ENCODE measurements around the gene AGAP1.

AGAP1 gene

GRCh38 chr2:235485362-235485761 is 8.5 kb upstream of the AGAP1 start:
- no peak overlapping the region for H3K27ac ChIP-seq (ENCODE audit: poor library complexity, severe bottlenecking)
- H3K9me3 ChIP-seq (ENCODE audit: severe bottlenecking), result no peaks in the 10 kb centered on the region
- H3K36me3 ChIP-seq (ENCODE audit: low read depth), result no peaks in the 10 kb centered on the region
- ATAC-seq (ENCODE audit: low read depth), result no peak
- DNase-seq (ENCODE audit: low spot score), result no peak
- TF ChIP-seq CTCF (IDR thresholded peaks at IDR 0.05; ENCODE audit: poor library complexity, severe bottlenecking), result no peak
- no peak overlapping the region for H3K4me3 ChIP-seq (ENCODE audit: severe bottlenecking)
- H3K27me3 ChIP-seq (ENCODE audit: insufficient read depth, poor library complexity, severe bottlenecking), result no peaks in the 10 kb centered on the region
- no peaks in the 10 kb centered on the region for H3K4me1 ChIP-seq (ENCODE audit: insufficient read depth, poor library complexity, severe bottlenecking)

- Histone ChIP-seq H3K27me3 (ENCODE audit: insufficient read depth, poor library complexity, severe bottlenecking) (no peaks in the 10 kb centered on the region), H3K27ac (ENCODE audit: poor library complexity, severe bottlenecking) (no peak overlapping the region), H3K4me1 (ENCODE audit: insufficient read depth, poor library complexity, severe bottlenecking) (no peaks in the 10 kb centered on the region), H3K9me3 (ENCODE audit: severe bottlenecking) (no peaks in the 10 kb centered on the region), H3K36me3 (ENCODE audit: low read depth) (no peaks in the 10 kb centered on the region), H3K4me3 (ENCODE audit: severe bottlenecking) (no peak overlapping the region)
- ATAC-seq (ENCODE audit: low read depth) (no peak), DNase-seq (ENCODE audit: low spot score) (no peak)
- TF ChIP-seq CTCF (IDR thresholded peaks at IDR 0.05; ENCODE audit: poor library complexity, severe bottlenecking), result no peak
Measured at GRCh38 chr2:235486729-235487128, 7.1 kb upstream of the AGAP1 start.

- TF ChIP-seq CTCF (IDR thresholded peaks at IDR 0.05; ENCODE audit: poor library complexity, severe bottlenecking), result no peak
- Histone ChIP-seq H3K4me1 (ENCODE audit: insufficient read depth, poor library complexity, severe bottlenecking) (no peaks in the 10 kb centered on the region), H3K27ac (ENCODE audit: poor library complexity, severe bottlenecking) (no peak overlapping the region), H3K4me3 (ENCODE audit: severe bottlenecking) (no peak overlapping the region), H3K9me3 (ENCODE audit: severe bottlenecking) (no peaks in the 10 kb centered on the region), H3K36me3 (ENCODE audit: low read depth) (no peaks in the 10 kb centered on the region), H3K27me3 (ENCODE audit: insufficient read depth, poor library complexity, severe bottlenecking) (no peaks in the 10 kb centered on the region)
- ATAC-seq (ENCODE audit: low read depth) (no peak), DNase-seq (ENCODE audit: low spot score) (no peak)
Measured at GRCh38 chr2:235489897-235490296, 3.9 kb upstream of the AGAP1 start.

- no peak overlapping the region for H3K27ac ChIP-seq (ENCODE audit: poor library complexity, severe bottlenecking)
- ATAC-seq (ENCODE audit: low read depth), result no peak
- no peak overlapping the region for H3K4me3 ChIP-seq (ENCODE audit: severe bottlenecking)
- no peak for DNase-seq (ENCODE audit: low spot score)
- no peaks in the 10 kb centered on the region for H3K9me3 ChIP-seq (ENCODE audit: severe bottlenecking)
- no peaks in the 10 kb centered on the region for H3K36me3 ChIP-seq (ENCODE audit: low read depth)
- no peak for TF ChIP-seq CTCF (IDR thresholded peaks at IDR 0.05; ENCODE audit: poor library complexity, severe bottlenecking)
- H3K27me3 ChIP-seq (ENCODE audit: insufficient read depth, poor library complexity, severe bottlenecking), result no peaks in the 10 kb centered on the region
- peaks cover 11% of the 10 kb centered on the region for H3K4me1 ChIP-seq (ENCODE audit: insufficient read depth, poor library complexity, severe bottlenecking)
Measured at GRCh38 chr2:235492850-235493344, 946 bp upstream of the AGAP1 start.

GRCh38 chr2:235493402-235493774 is 455 bp upstream of the AGAP1 start:
- peak overlapping the region; percentile 99 for H3K4me3 ChIP-seq (ENCODE audit: severe bottlenecking)
- peak overlapping the region; percentile 46 for H3K27ac ChIP-seq (ENCODE audit: poor library complexity, severe bottlenecking)
- no peak for DNase-seq (ENCODE audit: low spot score)
- H3K36me3 ChIP-seq (ENCODE audit: low read depth), result no peaks in the 10 kb centered on the region
- no peaks in the 10 kb centered on the region for H3K27me3 ChIP-seq (ENCODE audit: insufficient read depth, poor library complexity, severe bottlenecking)
- no peak for TF ChIP-seq CTCF (IDR thresholded peaks at IDR 0.05; ENCODE audit: poor library complexity, severe bottlenecking)
- H3K4me1 ChIP-seq (ENCODE audit: insufficient read depth, poor library complexity, severe bottlenecking), result peaks cover 11% of the 10 kb centered on the region
- peak; percentile 4; the same call in 1 of the 3 replicates for ATAC-seq (ENCODE audit: low read depth)
- H3K9me3 ChIP-seq (ENCODE audit: severe bottlenecking), result no peaks in the 10 kb centered on the region

Measured in RWPE2 (cell line).